Measurements from ENCODE around the gene LDLRAP1. TPM values are rescaled to one million over a fixed set of nuclear protein-coding genes. Genes with fewer than 3 reads are reported as not detected.

LDLRAP1 gene
- total RNA-seq, 1 experiment from 2014 or later = 14.5 TPM

GRCh38 chr1:25559031-25559430 lies 15.6 kb downstream of the LDLRAP1 start:
- Mint-ChIP-seq H3K27me3 (ENCODE audit: insufficient read depth, unreplicated experiment) (no peaks in the 10 kb centered on the region), H3K27ac (ENCODE audit: unreplicated experiment) (no peak overlapping the region), H3K9me3 (ENCODE audit: unreplicated experiment) (no peaks in the 10 kb centered on the region), H3K4me3 (ENCODE audit: unreplicated experiment) (no peak overlapping the region), H3K36me3 (ENCODE audit: insufficient read depth, unreplicated experiment) (peaks cover 6% of the 10 kb centered on the region), H3K4me1 (ENCODE audit: low read depth, unreplicated experiment) (no peaks in the 10 kb centered on the region)
- Histone ChIP-seq H3K9me3 (no peaks in the 10 kb centered on the region), H3K4me1 (no peaks in the 10 kb centered on the region), H3K27me3 (replicated peaks; ENCODE audit: control insufficient read depth, insufficient read depth, low read length) (no peaks in the 10 kb centered on the region), H3K36me3 (ENCODE audit: control insufficient read depth, insufficient read depth, low read length) (no peaks in the 10 kb centered on the region), H3K4me3 (ENCODE audit: low read depth, low read length) (no peak overlapping the region)
- no peak for TF ChIP-seq CTCF (IDR thresholded peaks at IDR 0.05; ENCODE audit: insufficient read depth in 1 of 2, low read depth in 1 of 2, low read length in 1 of 2, severe bottlenecking in 1 of 2, unreplicated experiment in 1 of 2)
- DNase-seq = no peak
- intact Hi-C loops (cut with micrococcal nuclease; ENCODE audit: unreplicated experiment) = no loop called here
- POLR2A ChIA-PET = no interaction called here
- CTCF ChIA-PET = interaction anchor here (0.6 kb wide), 1 partner anchor 428 kb away, joined by 3 read pairs; no protein-coding TSS in a partner anchor
- BruUV-seq (replicated peaks) = no TSS peak

GRCh38 chr1:25560001-25560400 lies 16.6 kb downstream of the LDLRAP1 start:
- BruUV-seq (replicated peaks) = no TSS peak
- TF ChIP-seq CTCF (IDR thresholded peaks at IDR 0.05; ENCODE audit: insufficient read depth in 1 of 2, low read depth in 1 of 2, low read length in 1 of 2, severe bottlenecking in 1 of 2, unreplicated experiment in 1 of 2) = no peak
- peaks cover 6% of the 10 kb centered on the region for H3K36me3 Mint-ChIP-seq (ENCODE audit: insufficient read depth, unreplicated experiment)
- H3K4me3 Mint-ChIP-seq (ENCODE audit: unreplicated experiment) = no peak overlapping the region
- no peaks in the 10 kb centered on the region for H3K4me1 ChIP-seq
- ChIA-PET CTCF (no interaction called here), POLR2A (no interaction called here)
- no peak overlapping the region for H3K27ac Mint-ChIP-seq (ENCODE audit: unreplicated experiment)
- H3K36me3 ChIP-seq (ENCODE audit: control insufficient read depth, insufficient read depth, low read length) = no peaks in the 10 kb centered on the region
- no peak for DNase-seq
- intact Hi-C loops (cut with micrococcal nuclease; ENCODE audit: unreplicated experiment) = no loop called here
- H3K9me3 ChIP-seq = no peaks in the 10 kb centered on the region
- no peaks in the 10 kb centered on the region for H3K27me3 ChIP-seq (replicated peaks; ENCODE audit: control insufficient read depth, insufficient read depth, low read length)
- H3K4me1 Mint-ChIP-seq (ENCODE audit: low read depth, unreplicated experiment) = no peaks in the 10 kb centered on the region
- no peaks in the 10 kb centered on the region for H3K27me3 Mint-ChIP-seq (ENCODE audit: insufficient read depth, unreplicated experiment)
- no peak overlapping the region for H3K4me3 ChIP-seq (ENCODE audit: low read depth, low read length)
- H3K9me3 Mint-ChIP-seq (ENCODE audit: unreplicated experiment) = no peaks in the 10 kb centered on the region

DNA sequence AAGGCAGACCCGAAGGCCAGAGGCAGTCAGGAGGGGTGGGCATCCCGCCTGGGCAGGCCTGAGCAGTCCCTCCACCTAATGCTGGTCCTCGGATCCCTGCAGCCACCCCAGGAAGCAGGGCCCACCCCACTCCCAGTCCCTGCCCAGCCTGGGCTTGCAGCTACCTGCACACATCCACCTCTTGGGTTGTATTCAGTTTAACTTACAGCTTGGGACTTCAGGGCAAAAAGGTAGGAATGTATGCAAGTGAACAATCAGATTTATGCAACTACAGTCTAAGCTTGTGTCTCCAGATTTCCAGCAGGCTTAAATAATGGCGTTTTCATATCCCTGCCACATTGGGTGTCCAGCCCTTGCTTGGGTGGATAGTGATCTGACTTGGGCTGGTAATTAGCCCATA lies 17.4 kb downstream of the LDLRAP1 start:
- CTCF ChIA-PET = no interaction called here
- intact Hi-C loops (cut with micrococcal nuclease; ENCODE audit: unreplicated experiment) = no loop called here
- Histone ChIP-seq H3K36me3 (ENCODE audit: control insufficient read depth, insufficient read depth, low read length) (no peaks in the 10 kb centered on the region), H3K4me1 (no peaks in the 10 kb centered on the region), H3K4me3 (ENCODE audit: low read depth, low read length) (no peak overlapping the region), H3K9me3 (no peaks in the 10 kb centered on the region), H3K27me3 (replicated peaks; ENCODE audit: control insufficient read depth, insufficient read depth, low read length) (no peaks in the 10 kb centered on the region)
- H3K27ac Mint-ChIP-seq (ENCODE audit: unreplicated experiment) = no peak overlapping the region
- no peak overlapping the region for H3K4me3 Mint-ChIP-seq (ENCODE audit: unreplicated experiment)
- POLR2A ChIA-PET = no interaction called here
- H3K27me3 Mint-ChIP-seq (ENCODE audit: insufficient read depth, unreplicated experiment) = no peaks in the 10 kb centered on the region
- TF ChIP-seq CTCF (IDR thresholded peaks at IDR 0.05; ENCODE audit: insufficient read depth in 1 of 2, low read depth in 1 of 2, low read length in 1 of 2, severe bottlenecking in 1 of 2, unreplicated experiment in 1 of 2) = no peak
- peaks cover 6% of the 10 kb centered on the region for H3K36me3 Mint-ChIP-seq (ENCODE audit: insufficient read depth, unreplicated experiment)
- no TSS peak for BruUV-seq (replicated peaks)
- no peak for DNase-seq
- H3K9me3 Mint-ChIP-seq (ENCODE audit: unreplicated experiment) = no peaks in the 10 kb centered on the region
- H3K4me1 Mint-ChIP-seq (ENCODE audit: low read depth, unreplicated experiment) = no peaks in the 10 kb centered on the region

Measured in Caco-2 (cell line).